Stimulated activated CD8-positive, alpha-beta memory T cell treated with anti-CD3 and anti-CD28 coated beads, Interleukin-2, amount 100 ng/mL, for 1 hour (primary cell): Measurements from ENCODE around the gene MND1.

Experiments used
- DNase-seq, 2 donors: peaks; one replicate each; pipeline ENCODE4 v3.0.0-alpha.2; 2020; ENCODE audit warnings: low read depth in 2 of 2

Gene MND1

DNA sequence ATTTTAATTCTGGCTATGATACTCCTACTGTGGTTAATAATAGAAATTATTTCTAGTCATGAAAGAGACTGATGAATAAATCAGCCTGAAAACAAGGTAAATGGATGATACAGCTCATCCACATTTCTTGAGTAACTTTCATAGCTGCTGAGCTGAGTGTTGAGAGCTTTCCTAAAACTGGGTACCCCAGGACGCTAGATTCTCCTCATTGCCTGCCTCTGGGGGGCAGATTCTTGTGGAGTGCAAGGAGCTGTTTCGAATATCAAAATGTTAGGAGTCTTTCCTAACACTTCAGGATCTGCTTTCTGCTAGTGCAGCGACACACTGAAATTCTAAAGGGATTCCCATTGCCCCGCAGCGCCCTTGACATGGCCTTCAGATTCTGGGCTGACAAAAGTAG is 2.1 kb downstream of the MND1 start:
- no peak for DNase-seq

DNA sequence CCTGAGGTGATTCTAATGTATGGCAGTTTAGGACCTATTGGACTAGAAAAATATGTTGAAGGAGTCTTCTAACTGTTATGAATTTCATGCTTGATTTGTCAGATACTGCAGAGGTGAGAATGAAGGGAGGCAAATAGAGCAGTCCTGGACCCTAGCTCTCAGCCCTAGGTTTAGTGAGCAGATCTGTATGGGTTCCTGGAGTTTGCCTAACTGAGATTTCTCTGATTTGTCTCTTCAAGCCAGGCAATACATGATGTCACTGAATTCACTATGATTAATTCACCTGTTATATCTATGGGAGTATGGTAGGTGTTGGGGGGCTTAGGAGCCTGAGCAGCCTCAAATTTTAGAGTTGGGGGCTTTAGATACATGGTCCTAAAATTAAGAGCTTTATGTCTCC is 2.6 kb downstream of the MND1 start:
- no peak for DNase-seq

- no peak for DNase-seq
Measured at GRCh38 chr4:153348006-153348405, 3.5 kb downstream of the MND1 start.

- DNase-seq = no peak
Measured at GRCh38 chr4:153349206-153349805, 4.8 kb downstream of the MND1 start.

DNA sequence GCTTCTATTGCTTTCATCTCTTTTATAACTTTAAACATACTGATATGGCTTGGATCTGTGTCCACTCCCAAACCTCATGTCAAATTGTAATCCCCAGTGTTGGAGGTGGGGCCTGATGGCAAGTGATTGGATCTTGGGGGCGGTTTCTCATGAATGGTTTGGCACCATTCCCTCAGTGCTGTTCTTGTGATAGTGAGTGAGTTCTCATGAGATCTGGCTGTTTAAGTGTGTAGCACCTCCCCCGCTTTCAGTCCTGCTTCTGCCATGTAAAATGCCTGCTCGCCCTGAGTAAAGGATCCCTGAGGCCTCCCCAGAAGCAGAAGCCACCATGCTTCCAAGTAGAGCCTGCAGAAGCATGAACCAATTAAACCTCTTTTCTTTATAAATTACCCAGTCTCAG is 17.7 kb downstream of the MND1 start:
- DNase-seq = no peak

GRCh38 chr4:153364061-153364460 is 19.6 kb downstream of the MND1 start:
- DNase-seq = no peak

DNA sequence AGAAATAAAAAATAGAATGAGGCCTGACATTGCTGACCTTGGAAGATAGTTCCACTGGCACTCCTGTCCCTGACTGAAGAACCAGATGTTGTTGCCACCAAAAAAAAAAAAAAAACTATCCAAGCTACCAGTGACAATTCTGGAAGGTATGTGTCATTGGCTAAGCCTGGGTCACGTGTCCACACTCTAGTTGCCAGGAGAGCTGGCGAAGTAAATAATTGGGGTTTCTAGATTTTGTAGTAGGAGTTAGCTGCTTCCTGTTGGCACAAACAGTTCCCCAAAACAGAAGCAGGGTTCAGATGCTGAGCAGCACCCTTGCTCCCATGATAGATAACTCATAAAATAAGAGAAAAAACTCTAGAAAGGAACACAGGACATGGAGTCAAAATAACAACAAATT is 20.5 kb downstream of the MND1 start:
- no peak for DNase-seq

GRCh38 chr4:153366486-153366885 is 22.0 kb downstream of the MND1 start:
- DNase-seq = no peak

DNA sequence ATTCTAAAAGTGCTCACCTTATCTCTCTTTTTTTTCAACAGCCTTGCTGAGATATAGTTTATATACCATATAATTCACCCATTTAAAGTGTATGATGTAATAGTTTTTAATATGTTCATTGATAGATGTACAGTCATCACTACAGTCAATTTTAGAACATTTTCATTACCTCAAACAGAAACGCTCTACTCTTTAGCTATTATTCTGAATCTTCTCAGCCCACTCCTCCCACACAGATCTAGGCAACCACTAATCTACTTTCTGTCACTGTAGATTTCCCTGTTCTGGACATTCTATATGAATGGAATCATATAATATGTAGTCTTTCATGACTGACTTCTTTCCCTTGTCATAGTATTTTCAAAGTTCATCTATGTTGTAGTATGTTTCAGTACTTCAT is 22.6 kb downstream of the MND1 start:
- no peak for DNase-seq

DNA sequence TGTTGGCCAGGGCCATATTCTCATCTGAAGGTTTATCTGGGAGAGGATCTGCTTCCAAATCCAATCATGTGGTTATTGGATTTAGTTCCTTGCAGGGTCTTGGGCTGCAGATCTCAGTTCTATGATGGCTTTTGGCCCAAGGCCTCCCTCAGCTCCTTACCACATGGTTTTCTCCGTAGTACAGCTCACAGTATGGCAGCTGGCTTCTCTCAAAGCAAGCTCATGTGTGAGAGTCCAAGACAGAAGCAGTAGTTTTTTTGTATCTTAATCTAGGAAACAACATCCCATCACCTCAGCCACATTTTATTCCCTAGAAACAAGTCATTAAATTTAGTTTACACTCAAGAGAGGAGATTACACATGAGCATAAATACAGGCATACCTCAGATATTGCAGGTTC is 24.5 kb downstream of the MND1 start:
- DNase-seq = no peak

- no peak for DNase-seq
Measured at GRCh38 chr4:153371701-153372234, 27.3 kb downstream of the MND1 start.

- DNase-seq = no peak
Measured at GRCh38 chr4:153372967-153373562, 28.6 kb downstream of the MND1 start.

DNA sequence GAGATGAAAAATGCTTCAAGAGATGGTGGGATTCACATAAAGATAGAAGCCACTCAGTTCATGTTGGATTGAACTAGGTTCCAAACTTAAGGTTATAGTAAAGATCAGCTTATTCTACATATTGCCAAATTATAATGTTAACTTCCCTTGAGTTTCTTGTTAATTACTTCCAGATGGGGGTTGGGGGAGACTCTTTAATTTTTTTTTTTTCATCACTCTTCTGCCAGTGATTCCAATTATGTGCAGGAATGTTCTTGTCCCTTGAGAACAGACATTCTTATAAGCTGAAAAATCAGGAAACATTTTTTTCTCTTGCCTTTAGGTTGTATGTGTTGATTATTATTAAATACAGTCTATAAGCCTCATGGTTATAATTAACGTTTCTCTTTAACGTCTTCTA is 30.0 kb downstream of the MND1 start:
- no peak for DNase-seq

GRCh38 chr4:153375303-153375702 is 30.8 kb downstream of the MND1 start:
- DNase-seq = no peak

GRCh38 chr4:153383131-153383530 is 38.6 kb downstream of the MND1 start:
- no peak for DNase-seq

DNA sequence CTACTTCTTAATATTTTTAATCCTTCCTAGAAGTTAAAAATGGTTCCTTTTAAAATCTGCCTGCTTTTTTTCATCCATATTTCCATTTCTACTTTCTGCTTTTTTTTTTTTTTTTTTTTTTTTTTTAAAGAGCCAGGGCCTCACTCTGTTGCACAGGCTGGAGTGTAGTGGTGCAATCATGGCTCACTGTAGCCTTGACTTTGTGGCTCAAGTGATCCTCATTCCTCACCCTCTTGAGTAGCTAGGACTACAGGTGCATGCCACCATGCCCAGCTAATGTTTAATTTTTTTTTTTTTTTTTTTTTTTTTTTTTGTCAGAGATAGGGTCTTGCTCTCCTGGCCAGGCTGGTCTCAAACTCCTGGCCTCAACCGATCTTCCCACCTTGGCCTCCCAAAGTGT is 39.7 kb downstream of the MND1 start:
- no peak for DNase-seq

GRCh38 chr4:153385784-153386183 is 41.3 kb downstream of the MND1 start:
- no peak for DNase-seq

DNA sequence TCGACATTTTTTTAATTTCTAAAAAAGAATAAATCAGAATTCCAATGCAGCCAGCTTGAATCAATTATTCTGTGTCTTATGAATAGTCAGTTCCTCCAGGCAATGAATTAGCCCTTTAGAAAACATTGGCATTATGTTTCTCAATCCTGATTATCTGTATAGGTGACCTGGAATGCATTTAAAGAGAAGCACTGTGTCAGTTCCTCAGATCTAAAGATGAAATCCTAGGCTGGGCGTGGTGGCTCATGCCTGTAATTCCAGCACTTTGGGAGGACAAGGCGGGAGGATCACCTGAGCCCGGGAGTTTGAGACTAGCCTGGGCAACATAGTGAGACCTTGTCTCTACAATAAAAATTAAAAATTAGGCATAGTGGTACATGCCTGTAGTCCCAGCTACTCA is 43.5 kb downstream of the MND1 start:
- no peak for DNase-seq

GRCh38 chr4:153393397-153393796 is 48.9 kb downstream of the MND1 start:
- no peak for DNase-seq

DNA sequence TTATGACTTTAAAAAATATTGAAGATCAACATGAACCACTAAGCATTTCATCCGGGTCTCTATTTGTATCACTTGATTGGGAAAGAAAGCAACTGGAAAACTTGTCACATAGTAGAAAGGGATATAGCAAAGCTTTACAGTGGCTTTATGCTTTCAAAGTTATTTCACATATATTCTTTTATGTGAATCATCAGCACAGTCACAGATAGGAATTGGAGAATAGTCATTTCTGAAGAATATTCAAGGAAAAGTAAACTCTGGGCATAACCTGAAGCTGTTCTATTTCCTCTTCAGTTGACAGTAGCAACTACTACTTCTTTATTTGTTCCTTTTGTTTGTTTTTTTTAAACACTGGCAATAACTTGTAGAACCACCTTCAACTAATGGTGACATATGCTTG is 50.5 kb downstream of the MND1 start:
- no peak for DNase-seq

GRCh38 chr4:153398713-153399112 is 54.2 kb downstream of the MND1 start:
- DNase-seq = no peak

- DNase-seq = no peak
Measured at GRCh38 chr4:153399358-153399757, 54.9 kb downstream of the MND1 start.

DNA sequence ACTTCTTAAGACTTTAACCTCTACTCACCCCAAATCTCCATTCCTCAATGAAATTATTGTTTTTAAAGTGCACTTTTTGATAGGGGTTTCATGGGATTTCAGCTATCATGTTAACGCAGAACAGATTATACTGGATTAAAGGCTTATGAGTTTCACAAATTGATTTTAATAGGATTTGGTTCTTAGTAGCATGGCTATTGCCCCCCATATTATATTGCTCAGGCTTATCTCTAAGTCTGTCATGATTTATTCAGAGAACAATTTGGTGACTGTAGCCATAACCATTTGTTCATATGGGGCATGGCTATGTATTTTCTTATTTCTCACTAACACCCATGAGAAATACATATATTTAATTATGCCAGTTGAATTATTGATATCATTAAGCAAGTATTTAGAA is 57.0 kb downstream of the MND1 start:
- DNase-seq = no peak

- no peak for DNase-seq
Measured at GRCh38 chr4:153402366-153402765, 57.9 kb downstream of the MND1 start.
